HG02763 (cell line): ENCODE results near the gene MTMR12.

Source experiments
- ATAC-seq: cut with Tn5 transposase; IDR thresholded peaks from one replicate; pipeline ENCODE4 v1.9.1; 2021; ENCODE audit warnings: mild to moderate bottlenecking, moderate library complexity; ENCODE audit not compliant: unreplicated experiment

MTMR12 gene

GRCh38 chr5:32277798-32278197, 34.9 kb downstream of the MTMR12 start:
- no peak for ATAC-seq

- peak; percentile 31 for ATAC-seq
These were observed 36.4 kb downstream of the MTMR12 start for GRCh38 chr5:32276173-32276853.

- no peak for ATAC-seq
These were observed 37.4 kb downstream of the MTMR12 start for GRCh38 chr5:32275396-32275741.

GRCh38 chr5:32274548-32275395, 38.0 kb downstream of the MTMR12 start:
- ATAC-seq: no peak

- no peak for ATAC-seq
These were observed 38.9 kb downstream of the MTMR12 start for GRCh38 chr5:32273821-32274220.

GRCh38 chr5:32272746-32273145, 40.0 kb downstream of the MTMR12 start:
- ATAC-seq: no peak

- no peak for ATAC-seq
These were observed 41.8 kb downstream of the MTMR12 start for GRCh38 chr5:32270946-32271345.

GRCh38 chr5:32270178-32270577, 42.6 kb downstream of the MTMR12 start:
- ATAC-seq: no peak

- no peak for ATAC-seq
These were observed 46.8 kb downstream of the MTMR12 start for GRCh38 chr5:32265902-32266301.

- ATAC-seq: no peak
These were observed 47.7 kb downstream of the MTMR12 start for GRCh38 chr5:32264957-32265572.

- ATAC-seq: no peak
These were observed 49.1 kb downstream of the MTMR12 start for GRCh38 chr5:32263684-32264083.

- peak; percentile 87 for ATAC-seq
These were observed 51.5 kb downstream of the MTMR12 start for GRCh38 chr5:32261198-32261597.

GRCh38 chr5:32259033-32259432, 53.7 kb downstream of the MTMR12 start:
- no peak for ATAC-seq

GRCh38 chr5:32258424-32258823, 54.3 kb downstream of the MTMR12 start:
- no peak for ATAC-seq

GRCh38 chr5:32255540-32255900, 57.2 kb downstream of the MTMR12 start:
- ATAC-seq: no peak

- no peak for ATAC-seq
These were observed 57.7 kb downstream of the MTMR12 start for GRCh38 chr5:32254881-32255539.

- ATAC-seq: no peak
These were observed 60.8 kb downstream of the MTMR12 start for GRCh38 chr5:32251871-32252458.

GRCh38 chr5:32249668-32250067, 63.1 kb downstream of the MTMR12 start:
- no peak for ATAC-seq

GRCh38 chr5:32245742-32246141, 67.0 kb downstream of the MTMR12 start:
- no peak for ATAC-seq

GRCh38 chr5:32244017-32244416, 68.7 kb downstream of the MTMR12 start:
- ATAC-seq: no peak
